A549 (cell line): ENCODE measurements around the gene DDX3Y. TPM values are rescaled to one million over a fixed set of nuclear protein-coding genes. Genes with fewer than 3 reads are reported as not detected.
A peak's percentile ranks its signal among the peaks of the same experiment; 100 is the strongest.

Experiments used
- ATAC-seq, 2 experiments: fragments of 200-7000 bp in 1 of 2; fragments of >200 bp in 1 of 2; cut with Nextera tagmentation in 1 of 2; cut with Tn5 transposase in 1 of 2; 3 replicates each; pipeline versions ENCODE4 v1.8.0 to v1.9.1; 2018 to 2020; ENCODE audit warnings: mild to moderate bottlenecking in 1 of 2, moderate library complexity in 1 of 2
- CTCF ChIA-PET: fragments of 300-600 bp; sonication (Branson Sonifier 250); formaldehyde crosslinking; extraction: SDS; loops from one replicate; lab custom pipeline; 2021; ENCODE audit warnings: antibody characterized with exemption, inconsistent platforms; lab: Yijun Ruan, JAX
- POLR2A ChIA-PET: fragments of 350-600 bp; formaldehyde crosslinking; extraction: SDS; loops from one replicate; lab custom pipeline; 2021; ENCODE audit warnings: antibody characterized with exemption, inconsistent platforms; lab: Yijun Ruan, JAX
- DNase-seq, 2 experiments: peaks; one replicate each; pipeline versions ENCODE4 v3.0.0 to v3.0.0-alpha.2; 2011 to 2016; ENCODE audit warnings: low read depth in 1 of 2, low spot score in 1 of 2
- FAIRE-seq: peaks from 2 replicates; lab custom pipeline; 2011; peaks lifted over from hg19 to GRCh38; lab: Jason Lieb, UNC
- H3K27ac ChIP-seq, 2 experiments: fragments of >200 bp; sonication (Bioruptor Twin); formaldehyde crosslinking; 3 replicates each; pipeline ENCODE4 v1.5.1; 2016 to 2017
- H3K4me1 ChIP-seq: fragments of >200 bp; sonication (Bioruptor Twin); formaldehyde crosslinking; 3 replicates; pipeline ENCODE4 v1.6.1; 2016
- H3K4me2 ChIP-seq: fragments of >200 bp; sonication (Bioruptor Twin); formaldehyde crosslinking; 3 replicates; pipeline ENCODE4 v1.6.1; 2016
- H3K4me3 ChIP-seq: fragments of >200 bp; sonication (Bioruptor Twin); formaldehyde crosslinking; 3 replicates; pipeline ENCODE4 v1.5.1; 2016
- H3K9me3 ChIP-seq: fragments of >200 bp; sonication (Bioruptor Twin); formaldehyde crosslinking; 3 replicates; pipeline ENCODE4 v1.6.1; 2016
- ATOH8 ChIP-seq: fragments of 250-450 bp; sonication (Bioruptor Pico); IDR thresholded peaks from 2 replicates; pipeline ENCODE4 v1.5.0; 2020; ENCODE audit warnings: low read depth, mild to moderate bottlenecking, moderate library complexity
- BHLHE40 ChIP-seq: IDR thresholded peaks from 2 replicates; pipeline ENCODE4 v1.6.1; 2012; ENCODE audit warnings: low read depth, low read length, inconsistent platforms
- CEBPB ChIP-seq, 2 experiments: fragments of >200 bp in 1 of 2; sonication (Bioruptor Twin) in 1 of 2; formaldehyde crosslinking in 1 of 2; IDR thresholded peaks; 2 replicates each; pipeline ENCODE4 v1.6.1; 2012 to 2016
- CHD4 ChIP-seq: fragments of 200-600 bp; sonication (generic); IDR thresholded peaks from 2 replicates; pipeline ENCODE4 v1.6.1; 2016; ENCODE audit warnings: antibody characterized with exemption, mild to moderate bottlenecking, borderline replicate concordance
- EHMT2 ChIP-seq: fragments of 200-600 bp; sonication (generic); IDR thresholded peaks from 2 replicates; pipeline ENCODE4 v1.6.1; 2016; ENCODE audit warnings: antibody characterized with exemption, low read depth, mild to moderate bottlenecking, moderate library complexity
- ELK1 ChIP-seq: fragments of 150-350 bp; IDR thresholded peaks from 2 replicates; pipeline ENCODE4 v1.6.1; 2014; ENCODE audit warnings: low read depth, mild to moderate bottlenecking, low read length
- EP300 ChIP-seq, 2 experiments: fragments of >200 bp; sonication (Bioruptor Twin); formaldehyde crosslinking; IDR thresholded peaks; 2 replicates in 1 of 2; 3 replicates in 1 of 2; pipeline ENCODE4 v1.6.1; 2016 to 2017
- ESRRA ChIP-seq: fragments of 150-350 bp; IDR thresholded peaks from 2 replicates; pipeline ENCODE4 v1.6.1; 2014; ENCODE audit warnings: mild to moderate bottlenecking, low read length, borderline replicate concordance
- FOXS1 ChIP-seq: fragments of 250-450 bp; sonication (Bioruptor Pico); IDR thresholded peaks from 2 replicates; pipeline ENCODE4 v1.5.0; 2020; ENCODE audit warnings: mild to moderate bottlenecking, moderate library complexity
- GATA3 ChIP-seq: IDR thresholded peaks from 2 replicates; pipeline ENCODE4 v1.6.1; 2012; ENCODE audit warnings: borderline replicate concordance
- HEYL ChIP-seq: fragments of 250-450 bp; sonication (Bioruptor Pico); IDR thresholded peaks from 2 replicates; pipeline ENCODE4 v1.8.0; 2021; ENCODE audit warnings: mild to moderate bottlenecking, moderate library complexity
- HOXA7 ChIP-seq: fragments of 250-450 bp; sonication (Bioruptor Pico); IDR thresholded peaks from 2 replicates; pipeline ENCODE4 v1.5.0; 2020; ENCODE audit warnings: mild to moderate bottlenecking, moderate library complexity
- HOXB5 ChIP-seq: fragments of 250-450 bp; sonication (Bioruptor Pico); IDR thresholded peaks from 2 replicates; pipeline ENCODE4 v1.5.0; 2020; ENCODE audit warnings: mild to moderate bottlenecking, moderate library complexity
- JUN ChIP-seq, 2 experiments: fragments of >200 bp; sonication (Bioruptor Twin); formaldehyde crosslinking; IDR thresholded peaks; 2 replicates in 1 of 2; 3 replicates in 1 of 2; pipeline ENCODE4 v1.6.1; 2016 to 2017
- KDM5A ChIP-seq: fragments of 200-600 bp; sonication (generic); IDR thresholded peaks from 2 replicates; pipeline ENCODE4 v1.6.1; 2016; ENCODE audit warnings: antibody characterized with exemption, mild to moderate bottlenecking
- MAFK ChIP-seq: fragments of 450-650 bp; IDR thresholded peaks from 2 replicates; pipeline ENCODE4 v1.6.1; 2014; ENCODE audit not compliant: partially characterized antibody
- MAZ ChIP-seq: fragments of 150-350 bp; IDR thresholded peaks from 2 replicates; pipeline ENCODE4 v1.6.1; 2014; ENCODE audit warnings: antibody characterized with exemption, low read depth, low read length, borderline replicate concordance
- MYC ChIP-seq: IDR thresholded peaks from 2 replicates; pipeline ENCODE4 v1.6.1; 2012; ENCODE audit warnings: mild to moderate bottlenecking, inconsistent platforms, low read length, improper control_type of control experiment, borderline replicate concordance
- NPAS2 ChIP-seq: fragments of 250-450 bp; sonication (Bioruptor Pico); IDR thresholded peaks from 2 replicates; pipeline ENCODE4 v1.8.0; 2022; ENCODE audit warnings: mild to moderate bottlenecking, moderate library complexity, borderline replicate concordance
- PHF8 ChIP-seq: fragments of 200-600 bp; sonication (generic); IDR thresholded peaks from 2 replicates; pipeline ENCODE4 v1.6.1; 2016; ENCODE audit warnings: low read depth, mild to moderate bottlenecking, antibody characterized with exemption, moderate library complexity, borderline replicate concordance
- POLR2A ChIP-seq: IDR thresholded peaks from 2 replicates; pipeline ENCODE4 v1.6.1; 2012; ENCODE audit warnings: mild to moderate bottlenecking, low read length
- RAD21 ChIP-seq, 2 experiments: fragments of >200 bp in 1 of 2; sonication (Bioruptor Twin) in 1 of 2; formaldehyde crosslinking in 1 of 2; IDR thresholded peaks in 1 of 2; conservative IDR thresholded peaks in 1 of 2; 2 replicates in 1 of 2; 3 replicates in 1 of 2; pipeline ENCODE4 v1.6.1; 2012 to 2018; ENCODE audit warnings: inconsistent platforms in 1 of 2
- RARB ChIP-seq: fragments of 250-450 bp; sonication (Bioruptor Pico); IDR thresholded peaks from 2 replicates; pipeline ENCODE4 v1.8.0; 2021; ENCODE audit warnings: mild to moderate bottlenecking, moderate library complexity
- TP53 ChIP-seq: fragments of 250-450 bp; sonication (Bioruptor Pico); IDR thresholded peaks from 2 replicates; pipeline ENCODE4 v1.5.0; 2021; ENCODE audit warnings: mild to moderate bottlenecking, moderate library complexity
- ZFP36 ChIP-seq: fragments of 450-650 bp; IDR thresholded peaks from 2 replicates; pipeline ENCODE4 v1.6.1; 2014; ENCODE audit warnings: borderline replicate concordance; ENCODE audit not compliant: partially characterized antibody
- ZNF302 ChIP-seq: fragments of 250-450 bp; sonication (Bioruptor Pico); IDR thresholded peaks from 2 replicates; pipeline ENCODE4 v1.9.0; 2021; ENCODE audit warnings: inconsistent platforms, mild to moderate bottlenecking, moderate library complexity
- WGBS: methylation state at CpG from one replicate; pipeline ENCODE4 v1.1.6; 2017; ENCODE audit errors: missing lambda C conversion rate; 5-methylcytosine and 5-hydroxymethylcytosine counted together
- polyA minus RNA-seq: library from RNA; depleted of rRNA, polyadenylated mRNA; stranded (reverse); fragments of >200 nt; gene quantifications from 2 replicates; pipeline ENCODE4 v1.2.3, GENCODE V29; 2011; rRNA and poly(A)+ RNA removed
- polyA plus RNA-seq, 4 experiments: library from polyadenylated mRNA; depleted of rRNA in 3 of 4; stranded (reverse); fragments of >200 nt; fragmentation: RNase III in 1 of 4; extraction: RNeasy Plus Mini Kit Qiagen cat#74134 plus additional on column Dnase treatment in 1 of 4; gene quantifications; 2 replicates in 3 of 4; 3 replicates in 1 of 4; pipeline ENCODE4 v1.2.3, GENCODE V29; 2011 to 2017
- TF ChIP-seq, protein P1 (sequence below): fragments of 200-600 bp; sonication (generic); IDR thresholded peaks from 2 replicates; pipeline ENCODE4 v1.6.1; 2016; ENCODE audit warnings: antibody characterized with exemption, mild to moderate bottlenecking, moderate library complexity

The DDX3Y gene
- 59.0 and 67.5 TPM in 2 replicates for polyA plus RNA-seq (2011; rRNA removed)
- 8.8 and 9.9 TPM in 2 replicates for polyA plus RNA-seq (2012; cell fraction: cytosol; rRNA removed)
- 19.2 and 37.6 TPM in 2 replicates for polyA plus RNA-seq (2012; cell fraction: nucleus; rRNA removed)
- polyA plus RNA-seq (2017; fragmentation: RNase III; extraction: RNeasy Plus Mini Kit Qiagen cat#74134 plus additional on column Dnase treatment), result 39.0 to 42.4 TPM (median 41.7 TPM) in 3 replicates
- polyA minus RNA-seq, result 31.6 and 40.0 TPM in 2 replicates

DNA sequence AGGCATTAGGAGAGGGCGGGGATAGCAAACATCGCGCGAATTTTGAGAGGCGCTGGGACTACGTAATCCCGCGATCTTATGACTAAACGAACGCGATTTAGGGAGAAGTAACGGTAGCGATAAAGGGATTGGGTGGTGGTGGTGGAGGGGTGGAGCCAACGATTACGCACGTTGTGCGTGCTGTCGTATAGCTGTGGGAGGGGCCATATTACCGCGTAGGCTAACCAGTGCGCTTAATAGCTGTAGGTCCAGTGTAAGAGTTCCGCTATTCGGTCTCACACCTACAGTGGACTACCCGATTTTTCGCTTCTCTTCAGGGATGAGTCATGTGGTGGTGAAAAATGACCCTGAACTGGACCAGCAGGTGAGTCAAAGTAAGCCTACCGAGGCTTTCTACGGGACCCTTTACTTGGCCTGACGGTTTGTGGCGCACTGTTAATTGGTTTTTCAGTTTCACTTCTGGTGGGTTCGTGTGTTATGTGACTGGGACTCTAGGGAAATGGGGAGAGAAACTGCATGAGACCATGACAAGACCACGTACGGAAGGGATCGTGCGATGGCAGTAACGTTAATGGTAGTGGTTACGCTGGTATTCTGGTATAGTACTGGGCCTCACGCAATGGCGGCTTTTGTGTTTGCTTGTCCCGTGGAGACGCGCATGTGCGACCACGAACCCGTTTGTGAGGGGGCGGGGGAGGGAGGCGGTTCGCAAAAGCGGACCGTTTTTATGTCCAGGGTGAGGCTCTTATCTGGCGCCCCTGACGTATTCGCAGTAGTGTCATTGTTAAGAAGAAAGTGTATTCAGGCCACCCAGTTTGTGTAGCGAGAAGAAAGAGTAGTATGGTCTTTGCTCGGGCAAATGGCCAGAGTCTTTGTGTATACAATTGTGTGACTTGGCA, at the start of gene DDX3Y:
Gene DDX3Y, plus strand, starts transcription at position 251 of the 899 bp plus-strand sequence. Its CDS starts 69 bp downstream, at position 320.
- ATAC-seq (peak; percentile 96), DNase-seq (peak; percentile 72 to 96), FAIRE-seq (peak; percentile 88)
- 1% methylated on average over 36 of the region's 54 CpGs for WGBS
- TF ChIP-seq HEYL (CRISPR knock-in tag) (no peak), HOXA7 (CRISPR knock-in tag) (no peak), ESRRA (no peak), ELK1 (no peak), ATOH8 (CRISPR knock-in tag) (no peak), HOXB5 (CRISPR knock-in tag) (no peak), JUN (IDR thresholded peaks at IDR 0.05) (peak in 1 of 2 experiments; percentile 32; a peak in 1 of 5 replicates), RAD21 (conservative IDR thresholded peaks at IDR 0.05 in 1 of 2, IDR thresholded peaks at IDR 0.05 in 1 of 2) (no peak), CEBPB (IDR thresholded peaks at IDR 0.05) (no peak), MAZ (no peak), KDM5A (no peak), RARB (no peak), MYC (no peak), CHD4 (no peak), EP300 (IDR thresholded peaks at IDR 0.05) (no peak), POLR2A (peak; percentile 73), GATA3 (no peak), EHMT2 (no peak), FOXS1 (CRISPR knock-in tag) (no peak), BHLHE40 (no peak), NPAS2 (no peak), MAFK (no peak), ZFP36 (no peak), ZNF302 (no peak), TP53 (CRISPR knock-in tag) (no peak), PHF8 (peak; percentile 72; the same call in 1 of the 2 replicates)
- TF ChIP-seq, protein P1, sequence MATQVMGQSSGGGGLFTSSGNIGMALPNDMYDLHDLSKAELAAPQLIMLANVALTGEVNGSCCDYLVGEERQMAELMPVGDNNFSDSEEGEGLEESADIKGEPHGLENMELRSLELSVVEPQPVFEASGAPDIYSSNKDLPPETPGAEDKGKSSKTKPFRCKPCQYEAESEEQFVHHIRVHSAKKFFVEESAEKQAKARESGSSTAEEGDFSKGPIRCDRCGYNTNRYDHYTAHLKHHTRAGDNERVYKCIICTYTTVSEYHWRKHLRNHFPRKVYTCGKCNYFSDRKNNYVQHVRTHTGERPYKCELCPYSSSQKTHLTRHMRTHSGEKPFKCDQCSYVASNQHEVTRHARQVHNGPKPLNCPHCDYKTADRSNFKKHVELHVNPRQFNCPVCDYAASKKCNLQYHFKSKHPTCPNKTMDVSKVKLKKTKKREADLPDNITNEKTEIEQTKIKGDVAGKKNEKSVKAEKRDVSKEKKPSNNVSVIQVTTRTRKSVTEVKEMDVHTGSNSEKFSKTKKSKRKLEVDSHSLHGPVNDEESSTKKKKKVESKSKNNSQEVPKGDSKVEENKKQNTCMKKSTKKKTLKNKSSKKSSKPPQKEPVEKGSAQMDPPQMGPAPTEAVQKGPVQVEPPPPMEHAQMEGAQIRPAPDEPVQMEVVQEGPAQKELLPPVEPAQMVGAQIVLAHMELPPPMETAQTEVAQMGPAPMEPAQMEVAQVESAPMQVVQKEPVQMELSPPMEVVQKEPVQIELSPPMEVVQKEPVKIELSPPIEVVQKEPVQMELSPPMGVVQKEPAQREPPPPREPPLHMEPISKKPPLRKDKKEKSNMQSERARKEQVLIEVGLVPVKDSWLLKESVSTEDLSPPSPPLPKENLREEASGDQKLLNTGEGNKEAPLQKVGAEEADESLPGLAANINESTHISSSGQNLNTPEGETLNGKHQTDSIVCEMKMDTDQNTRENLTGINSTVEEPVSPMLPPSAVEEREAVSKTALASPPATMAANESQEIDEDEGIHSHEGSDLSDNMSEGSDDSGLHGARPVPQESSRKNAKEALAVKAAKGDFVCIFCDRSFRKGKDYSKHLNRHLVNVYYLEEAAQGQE, result peak; percentile 28; the same call in 1 of the 2 replicates
- H3K4me1 ChIP-seq, result peaks cover 7% of the 10 kb centered on the region; the same call in 1 of the 3 replicates
- ChIA-PET CTCF (no interaction called here), POLR2A (no interaction called here)
- H3K4me2 ChIP-seq, result peak within 1 kb of the TSS; percentile 77
- no peaks in the 10 kb centered on the region for H3K9me3 ChIP-seq
- H3K4me3 ChIP-seq, result peak within 1 kb of the TSS; percentile 68
- peak within 1 kb of the TSS; percentile 84 to 92 for H3K27ac ChIP-seq
